Measurements from ENCODE around the gene ENOX1.

GRCh38 chr13:43780666-43781065 lies 6.1 kb downstream of the ENOX1 start:
- TF ChIP-seq CTCF (IDR thresholded peaks at IDR 0.05) (no peak), EZH2phosphoT487 (IDR thresholded peaks at IDR 0.05) (no peak), EZH2 (IDR thresholded peaks at IDR 0.05) (no peak)
